Epithelial cell of proximal tubule (primary cell): ENCODE data around the gene STX16. TPM values are rescaled to one million over a fixed set of nuclear protein-coding genes. Genes with fewer than 3 reads are reported as not detected.

Experiments
- DNase-seq: peaks from one replicate; pipeline ENCODE4 v3.0.0-alpha.2; 2011; ENCODE audit warnings: low read depth
- H3K4me3 ChIP-seq: 2 replicates; pipeline ENCODE4 v1.5.1; 2011; ENCODE audit warnings: low read depth, mild to moderate bottlenecking, low read length
- CTCF ChIP-seq: conservative IDR thresholded peaks from 2 replicates; pipeline ENCODE4 v1.5.1; 2012; ENCODE audit warnings: low read depth, mild to moderate bottlenecking, low read length
- total RNA-seq: library from RNA; depleted of rRNA; stranded (reverse); fragments of >200 nt; gene quantifications from 2 replicates; pipeline ENCODE4 v1.2.3, GENCODE V29; 2015

STX16 gene
- total RNA-seq, 1 donor from 2014 or later, result 14.4 TPM

GRCh38 chr20:58633161-58634053 is 17.7 kb upstream of the STX16 start:
- no peak for TF ChIP-seq CTCF
- no peak overlapping the region for H3K4me3 ChIP-seq

GRCh38 chr20:58634059-58634458 is 17.0 kb upstream of the STX16 start:
- H3K4me3 ChIP-seq, result no peak overlapping the region
- no peak for DNase-seq
- TF ChIP-seq CTCF, result no peak

More at GRCh38 chr20:58633161-58634053, 17.7 kb upstream of the STX16 start:
- DNase-seq, result no peak

- TF ChIP-seq CTCF, result no peak
- no peak for DNase-seq
- H3K4me3 ChIP-seq, result no peak overlapping the region
Measured at GRCh38 chr20:58634521-58635278, 16.4 kb upstream of the STX16 start.

GRCh38 chr20:58635279-58635665 is 15.8 kb upstream of the STX16 start:
- no peak for TF ChIP-seq CTCF
- no peak overlapping the region for H3K4me3 ChIP-seq
- DNase-seq, result no peak

GRCh38 chr20:58636396-58636982 is 14.6 kb upstream of the STX16 start:
- TF ChIP-seq CTCF, result no peak
- no peak overlapping the region for H3K4me3 ChIP-seq
- DNase-seq, result no peak

GRCh38 chr20:58636983-58637421 is 14.1 kb upstream of the STX16 start:
- H3K4me3 ChIP-seq, result no peak overlapping the region
- TF ChIP-seq CTCF, result peak; percentile 36
- no peak for DNase-seq
